ENCODE results near the gene APCDD1. TPM values are rescaled to one million over a fixed set of nuclear protein-coding genes. Genes with fewer than 3 reads are reported as not detected.
A peak's percentile ranks its signal among the peaks of the same experiment; 100 is the strongest.

APCDD1 gene
- total and polyA plus RNA-seq, 8 donors = 5.6 to 31.1 (median 16.4) TPM

DNA sequence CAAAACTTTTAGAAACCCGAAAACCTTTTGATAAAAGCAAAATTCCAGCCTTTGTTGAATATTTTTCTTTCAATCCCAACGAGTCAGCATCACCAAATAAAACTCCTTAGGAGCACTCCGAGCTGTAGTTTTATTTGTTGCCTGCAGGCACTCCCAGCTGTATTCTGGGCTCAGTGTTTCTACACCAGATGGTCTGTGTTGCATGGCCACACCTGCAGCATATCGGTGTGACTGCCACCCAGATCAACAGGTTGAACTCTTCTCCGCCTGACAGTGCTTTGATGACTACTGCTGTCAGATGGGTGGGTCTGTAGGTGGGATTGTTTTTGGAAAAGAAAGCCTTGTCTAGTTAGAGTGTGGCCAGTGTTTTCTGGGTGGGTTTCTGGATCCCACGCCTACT is 32.7 kb downstream of the APCDD1 start:
- Histone ChIP-seq H3K36me3 (peaks cover 0 to 6% (median 0%) of the 10 kb centered on the region in 3 donors), H3K27me3 (no peaks in the 10 kb centered on the region), H3K4me1 (peaks cover 0 to 3% (median 0%) of the 10 kb centered on the region in 3 donors), H3K4me3 (no peak overlapping the region), H3K27ac (no peak overlapping the region), H3K9me3 (no peaks in the 10 kb centered on the region)
- intact Hi-C loops (cut with DNase I) = no loop called here
- FAIRE-seq = no peak
- DNase-seq = no peak
- ATAC-seq = no peak
- TF ChIP-seq, protein P1, sequence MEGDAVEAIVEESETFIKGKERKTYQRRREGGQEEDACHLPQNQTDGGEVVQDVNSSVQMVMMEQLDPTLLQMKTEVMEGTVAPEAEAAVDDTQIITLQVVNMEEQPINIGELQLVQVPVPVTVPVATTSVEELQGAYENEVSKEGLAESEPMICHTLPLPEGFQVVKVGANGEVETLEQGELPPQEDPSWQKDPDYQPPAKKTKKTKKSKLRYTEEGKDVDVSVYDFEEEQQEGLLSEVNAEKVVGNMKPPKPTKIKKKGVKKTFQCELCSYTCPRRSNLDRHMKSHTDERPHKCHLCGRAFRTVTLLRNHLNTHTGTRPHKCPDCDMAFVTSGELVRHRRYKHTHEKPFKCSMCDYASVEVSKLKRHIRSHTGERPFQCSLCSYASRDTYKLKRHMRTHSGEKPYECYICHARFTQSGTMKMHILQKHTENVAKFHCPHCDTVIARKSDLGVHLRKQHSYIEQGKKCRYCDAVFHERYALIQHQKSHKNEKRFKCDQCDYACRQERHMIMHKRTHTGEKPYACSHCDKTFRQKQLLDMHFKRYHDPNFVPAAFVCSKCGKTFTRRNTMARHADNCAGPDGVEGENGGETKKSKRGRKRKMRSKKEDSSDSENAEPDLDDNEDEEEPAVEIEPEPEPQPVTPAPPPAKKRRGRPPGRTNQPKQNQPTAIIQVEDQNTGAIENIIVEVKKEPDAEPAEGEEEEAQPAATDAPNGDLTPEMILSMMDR (IDR thresholded peaks at IDR 0.05) = no peak
- 82 to 85% methylated on average over 6 of the region's 6 CpGs for WGBS, 2 donors

DNA sequence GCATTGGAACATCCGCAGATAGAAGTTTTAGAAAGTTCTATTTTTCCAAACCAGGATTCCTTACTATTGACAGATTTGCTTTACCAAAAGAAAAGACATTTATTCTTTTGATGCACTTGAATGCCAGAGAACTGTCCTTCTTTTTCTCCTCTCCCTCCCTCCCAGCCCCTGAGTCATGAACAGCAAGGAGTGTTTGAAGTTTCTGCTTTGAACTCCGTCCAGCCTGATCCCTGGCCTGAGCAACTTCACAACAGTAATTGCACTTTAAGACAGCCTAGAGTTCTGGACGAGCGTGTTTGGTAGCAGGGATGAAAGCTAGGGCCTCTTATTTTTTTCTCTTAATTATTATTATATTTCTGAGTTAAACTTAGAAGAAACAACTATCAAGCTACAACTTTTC is 33.6 kb downstream of the APCDD1 start:
- DNase-seq (no peak), FAIRE-seq (no peak), ATAC-seq (peak in 1 of 4 donors; percentile 20)
- intact Hi-C loops (cut with DNase I) = no loop called here
- Histone ChIP-seq H3K4me1 (no peaks in the 10 kb centered on the region), H3K4me3 (no peak overlapping the region), H3K27ac (no peak overlapping the region), H3K27me3 (no peaks in the 10 kb centered on the region), H3K9me3 (no peaks in the 10 kb centered on the region), H3K36me3 (peaks cover 0 to 6% (median 0%) of the 10 kb centered on the region in 3 donors)
- TF ChIP-seq, protein P1 (IDR thresholded peaks at IDR 0.05) = no peak
- WGBS, 2 donors = 73 to 77% methylated on average over 4 of the region's 4 CpGs

DNA sequence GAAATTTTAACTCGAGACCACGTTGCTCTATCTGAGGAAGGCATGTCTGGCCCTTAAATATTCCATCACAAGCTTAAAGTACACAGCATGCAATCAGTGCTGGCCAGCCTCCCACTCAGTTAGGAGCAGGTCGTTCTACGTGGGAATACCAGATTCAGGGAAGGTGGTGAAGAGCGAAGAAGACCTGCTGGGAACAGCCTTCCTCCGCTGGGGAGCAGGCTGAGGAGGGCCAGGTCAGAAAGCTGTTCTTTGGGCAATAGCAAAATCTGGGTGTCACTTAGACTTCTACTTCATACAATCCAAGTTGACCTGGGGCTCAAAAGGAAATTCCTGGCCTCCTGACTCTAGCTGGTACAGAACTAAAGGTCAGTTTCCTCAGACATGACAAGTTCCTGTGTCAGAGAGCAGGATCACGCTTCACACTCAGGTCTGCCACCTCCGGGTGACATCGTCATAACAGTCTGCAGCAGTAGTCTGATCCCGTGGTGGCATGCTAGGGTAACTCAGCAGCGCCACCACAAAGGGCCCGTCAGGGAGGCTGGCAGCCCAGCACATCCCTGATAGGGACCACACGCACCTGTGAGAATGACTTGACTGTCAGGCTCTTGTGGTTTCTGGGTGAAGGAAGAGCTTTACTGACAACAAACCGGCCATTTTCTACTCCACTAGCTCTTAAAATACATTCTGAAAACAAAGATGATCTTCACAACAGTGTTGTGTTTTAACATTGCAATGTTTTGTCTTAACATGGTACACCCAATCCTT is 36.1 kb downstream of the APCDD1 start:
- FAIRE-seq (no peak), DNase-seq (no peak), ATAC-seq (peak in 3 of 4 donors; percentile 61 to 77 (median 71))
- Histone ChIP-seq H3K27ac (no peak overlapping the region), H3K27me3 (no peaks in the 10 kb centered on the region), H3K9me3 (no peaks in the 10 kb centered on the region), H3K4me3 (no peak overlapping the region), H3K4me1 (no peaks in the 10 kb centered on the region), H3K36me3 (peaks cover 0 to 6% (median 0%) of the 10 kb centered on the region in 3 donors)
- intact Hi-C loops (cut with DNase I) = no loop called here
- TF ChIP-seq, protein P1 (IDR thresholded peaks at IDR 0.05) = no peak
- 77 to 85% methylated on average over 14 of the region's 14 CpGs for WGBS, 2 donors

DNA sequence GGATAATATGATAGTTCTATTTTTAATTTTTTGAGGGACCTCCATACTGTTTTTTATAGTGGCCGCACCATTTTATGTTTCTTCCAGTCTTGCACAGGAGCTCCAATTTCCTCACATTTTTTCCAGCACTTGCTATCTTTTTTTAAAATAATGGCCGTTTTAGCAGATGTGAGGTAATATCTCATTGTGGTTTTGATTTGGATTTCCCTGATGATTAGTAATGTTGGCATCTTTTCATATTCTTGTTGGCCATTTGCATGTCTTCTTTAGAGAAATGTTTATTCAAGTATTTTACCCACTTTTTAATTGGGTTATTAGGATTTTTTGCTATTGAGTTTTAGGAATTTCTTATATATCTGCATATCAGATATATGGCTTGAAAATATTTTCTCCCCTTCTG is 41.5 kb downstream of the APCDD1 start:
- Histone ChIP-seq H3K4me1 (no peaks in the 10 kb centered on the region), H3K36me3 (no peaks in the 10 kb centered on the region), H3K27me3 (no peaks in the 10 kb centered on the region), H3K9me3 (no peaks in the 10 kb centered on the region), H3K27ac (no peak overlapping the region), H3K4me3 (no peak overlapping the region)
- FAIRE-seq (no peak), ATAC-seq (no peak), DNase-seq (no peak)
- 68 to 70% methylated on average over 2 of the region's 2 CpGs for WGBS, 2 donors
- intact Hi-C loops (cut with DNase I) = no loop called here
- TF ChIP-seq, protein P1 (IDR thresholded peaks at IDR 0.05) = no peak

DNA sequence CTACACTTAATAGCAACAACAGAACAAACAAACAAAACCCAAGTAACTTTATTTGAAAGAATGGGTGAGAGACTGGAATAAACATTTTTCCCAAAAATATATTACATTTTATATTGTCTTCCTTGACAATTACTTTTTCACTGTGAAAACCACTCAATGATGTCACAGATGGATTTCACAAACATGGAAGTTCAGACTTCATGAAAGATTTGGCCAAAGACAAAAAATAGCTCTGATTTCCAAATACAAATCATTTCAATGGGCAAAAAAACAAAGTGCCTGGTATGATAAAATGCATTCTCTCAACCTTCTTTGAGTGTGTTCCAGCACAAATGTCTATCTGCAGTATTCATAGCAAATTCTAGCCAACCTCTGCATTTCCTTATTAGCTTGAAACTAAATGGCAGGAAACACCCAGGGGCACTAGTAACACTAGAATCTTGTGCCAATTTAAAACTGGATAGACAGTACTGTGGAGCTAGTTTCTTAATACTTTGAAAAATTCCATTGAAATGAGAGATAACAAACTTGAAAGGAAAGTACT is 42.8 kb downstream of the APCDD1 start:
- Histone ChIP-seq H3K4me1 (no peaks in the 10 kb centered on the region), H3K36me3 (no peaks in the 10 kb centered on the region), H3K27me3 (no peaks in the 10 kb centered on the region), H3K9me3 (no peaks in the 10 kb centered on the region), H3K4me3 (no peak overlapping the region), H3K27ac (no peak overlapping the region)
- no peak for FAIRE-seq
- intact Hi-C loops (cut with DNase I) = no loop called here
- no peak for DNase-seq
- ATAC-seq = peak in 1 of 4 donors; percentile 18
- TF ChIP-seq, protein P1 (IDR thresholded peaks at IDR 0.05) = no peak
